Measurements from ENCODE around the gene KLHL29. TPM values are rescaled to one million over a fixed set of nuclear protein-coding genes. Genes with fewer than 3 reads are reported as not detected.

KLHL29 gene
- total RNA-seq, 1 donor from 2014 or later: 4.4 TPM

- Mint-ChIP-seq H3K9me3 (ENCODE audit: low read depth) (no peaks in the 10 kb centered on the region), H3K27me3 (peaks cover 24% of the 10 kb centered on the region), H3K27ac (peak overlapping the region; percentile 93), H3K4me3 (ENCODE audit: low read depth) (no peak overlapping the region), H3K4me1 (ENCODE audit: low read depth) (peaks cover 35% of the 10 kb centered on the region), H3K36me3 (ENCODE audit: insufficient read depth) (no peaks in the 10 kb centered on the region)
- DNase-seq (ENCODE audit: low spot score, unreplicated experiment): no peak
- no peak for TF ChIP-seq CTCF (IDR thresholded peaks at IDR 0.05; ENCODE audit: unreplicated experiment)
These were observed 134.3 kb downstream of the KLHL29 start for GRCh38 chr2:23519334-23519651.

DNA sequence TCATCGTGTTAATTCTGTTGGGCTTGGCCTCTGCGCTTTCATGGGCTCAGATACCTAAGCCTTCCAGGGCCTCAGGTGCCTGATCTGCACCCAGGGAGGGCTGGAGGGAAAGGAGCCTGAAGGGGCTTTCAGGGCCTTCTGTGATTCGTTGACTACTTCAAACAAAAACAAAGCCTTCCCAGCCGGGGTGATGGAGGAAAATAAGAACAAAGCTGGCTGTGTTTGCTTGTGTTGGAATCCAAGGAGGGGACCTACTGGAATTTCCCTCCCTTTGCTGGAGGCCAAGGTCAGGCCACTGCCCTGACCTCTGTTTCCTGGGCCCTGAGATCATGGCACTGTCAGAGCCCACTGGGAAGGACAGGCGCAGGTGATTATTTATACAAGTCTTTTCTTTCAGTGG lies 135.3 kb downstream of the KLHL29 start:
- Mint-ChIP-seq H3K4me3 (ENCODE audit: low read depth) (no peak overlapping the region), H3K27me3 (peaks cover 20% of the 10 kb centered on the region), H3K27ac (peak overlapping the region; percentile 93), H3K36me3 (ENCODE audit: insufficient read depth) (no peaks in the 10 kb centered on the region), H3K4me1 (ENCODE audit: low read depth) (peaks cover 37% of the 10 kb centered on the region), H3K9me3 (ENCODE audit: low read depth) (no peaks in the 10 kb centered on the region)
- DNase-seq (ENCODE audit: low spot score, unreplicated experiment): no peak
- TF ChIP-seq CTCF (IDR thresholded peaks at IDR 0.05; ENCODE audit: unreplicated experiment): no peak

GRCh38 chr2:23521060-23521459 lies 136.1 kb downstream of the KLHL29 start:
- Mint-ChIP-seq H3K27me3 (peaks cover 19% of the 10 kb centered on the region), H3K27ac (peak overlapping the region; percentile 93), H3K9me3 (ENCODE audit: low read depth) (no peaks in the 10 kb centered on the region), H3K36me3 (ENCODE audit: insufficient read depth) (no peaks in the 10 kb centered on the region), H3K4me3 (ENCODE audit: low read depth) (no peak overlapping the region), H3K4me1 (ENCODE audit: low read depth) (peaks cover 36% of the 10 kb centered on the region)
- TF ChIP-seq CTCF (IDR thresholded peaks at IDR 0.05; ENCODE audit: unreplicated experiment): no peak
- DNase-seq (ENCODE audit: low spot score, unreplicated experiment): no peak

GRCh38 chr2:23522726-23523372 lies 137.9 kb downstream of the KLHL29 start:
- Mint-ChIP-seq H3K27ac (no peak overlapping the region), H3K27me3 (peaks cover 14% of the 10 kb centered on the region), H3K36me3 (ENCODE audit: insufficient read depth) (no peaks in the 10 kb centered on the region), H3K4me3 (ENCODE audit: low read depth) (no peak overlapping the region), H3K9me3 (ENCODE audit: low read depth) (no peaks in the 10 kb centered on the region), H3K4me1 (ENCODE audit: low read depth) (peaks cover 34% of the 10 kb centered on the region)
- DNase-seq (ENCODE audit: low spot score, unreplicated experiment): no peak
- TF ChIP-seq CTCF (IDR thresholded peaks at IDR 0.05; ENCODE audit: unreplicated experiment): no peak

DNA sequence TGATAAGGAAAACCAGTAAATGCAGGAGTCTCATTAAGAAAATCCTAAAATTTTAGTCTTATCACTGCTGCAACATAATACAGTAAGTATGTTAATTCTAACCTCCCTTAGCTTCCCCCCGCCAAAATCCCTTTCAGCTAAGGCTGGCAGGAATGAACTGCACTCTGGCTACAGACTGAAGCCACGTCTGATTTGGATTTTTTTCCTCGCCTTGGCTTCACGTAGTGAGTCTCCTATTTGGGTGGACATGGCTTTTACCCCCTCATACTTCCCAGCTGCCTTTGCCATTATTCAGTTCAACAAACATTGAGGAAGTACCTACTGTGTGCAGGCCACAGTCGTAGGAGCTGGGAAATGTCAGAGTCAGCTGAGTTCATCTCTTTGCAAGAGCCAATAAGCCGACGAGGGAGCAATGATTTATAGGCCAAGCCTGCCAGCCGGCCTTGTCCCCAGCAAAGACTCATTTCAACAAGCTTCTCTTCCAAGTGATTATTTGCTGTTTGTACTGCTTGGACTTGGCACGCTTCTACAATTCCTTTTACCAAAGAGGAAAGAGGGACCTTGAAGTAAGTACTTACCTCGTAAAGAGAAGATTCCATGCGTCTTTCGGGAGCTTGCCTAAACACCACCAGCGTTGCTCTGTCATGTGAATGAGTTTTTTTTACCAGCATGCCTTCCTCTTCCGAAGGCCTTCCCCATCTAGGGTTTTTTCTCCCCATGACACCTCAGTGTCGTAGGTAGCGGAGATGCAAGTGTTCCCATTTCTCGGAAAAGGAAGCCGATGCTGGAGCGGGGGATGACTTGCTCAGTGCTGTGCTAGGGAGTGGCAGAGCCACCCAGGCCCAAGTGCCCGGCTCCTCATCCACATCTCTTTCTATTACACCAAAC lies 138.6 kb downstream of the KLHL29 start:
- no peak for TF ChIP-seq CTCF (IDR thresholded peaks at IDR 0.05; ENCODE audit: unreplicated experiment)
- H3K27ac Mint-ChIP-seq: no peak overlapping the region

More for the DNA sequence above, 138.6 kb downstream of the KLHL29 start:
- Mint-ChIP-seq H3K4me1 (ENCODE audit: low read depth) (peaks cover 34% of the 10 kb centered on the region), H3K4me3 (ENCODE audit: low read depth) (no peak overlapping the region), H3K27me3 (peaks cover 17% of the 10 kb centered on the region), H3K36me3 (ENCODE audit: insufficient read depth) (no peaks in the 10 kb centered on the region), H3K9me3 (ENCODE audit: low read depth) (no peaks in the 10 kb centered on the region)
- DNase-seq (ENCODE audit: low spot score, unreplicated experiment): no peak

Measured in progenitor cell of endocrine pancreas (in vitro differentiated cells).